Left ventricle myocardium inferior (tissue), 1 donor: Measurements from ENCODE around the gene POR. TPM values are rescaled to one million over a fixed set of nuclear protein-coding genes. Genes with fewer than 3 reads are reported as not detected.

ENCODE experiments used
- DNase-seq: peaks from one replicate; pipeline ENCODE4 v3.0.0-alpha.2; 2020
- H3K27ac ChIP-seq: fragments of 200-600 bp; replicated peaks from 2 replicates; pipeline ENCODE4 v1.8.0; 2021
- H3K27me3 ChIP-seq: fragments of 200-600 bp; 2 replicates; pipeline ENCODE4 v1.8.0; 2021; ENCODE audit warnings: low read depth
- H3K36me3 ChIP-seq: fragments of 200-600 bp; 2 replicates; pipeline ENCODE4 v1.8.0; 2021
- H3K4me1 ChIP-seq: fragments of 200-600 bp; 2 replicates; pipeline ENCODE4 v1.8.0; 2021
- H3K4me3 ChIP-seq: fragments of 200-600 bp; 2 replicates; pipeline ENCODE4 v1.8.0; 2021; ENCODE audit warnings: mild to moderate bottlenecking, moderate library complexity
- H3K9me3 ChIP-seq: fragments of 200-600 bp; replicated peaks from 2 replicates; pipeline ENCODE4 v1.8.0; 2021
- CTCF ChIP-seq: fragments of 200-600 bp; IDR thresholded peaks from 2 replicates; pipeline ENCODE4 v1.8.0; 2021; ENCODE audit warnings: antibody characterized with exemption, mild to moderate bottlenecking, borderline replicate concordance
- intact Hi-C: fragments of 100-400 bp; cut with micrococcal nuclease; formaldehyde crosslinking; loops from one replicate; pipeline ENCODE4 v1.11.0; 2022
- total RNA-seq: library from RNA; stranded (reverse); fragmentation: NEBNext Ultra II Directional; extraction: Animal tissue kit (Norgen Biotek cat#: 25700); gene quantifications from one replicate; pipeline ENCODE4 v1.2.1, GENCODE V29; 2021
- donor health status: DM: no; HTN: yes; CAD: no; lungs with severe emphysema.

POR gene
- total RNA-seq, 1 donor from 2014 or later = 72.9 TPM

GRCh38 chr7:75876126-75876881 lies 38.7 kb upstream of the POR start:
- no peak for DNase-seq
- no peak for TF ChIP-seq CTCF
- Histone ChIP-seq H3K27ac (no peak overlapping the region), H3K27me3 (no peaks in the 10 kb centered on the region), H3K9me3 (no peaks in the 10 kb centered on the region), H3K36me3 (peaks cover 8% of the 10 kb centered on the region), H3K4me3 (no peak overlapping the region), H3K4me1 (peaks cover 46% of the 10 kb centered on the region)
- intact Hi-C loops = no loop called here

- peak overlapping the region; percentile 86 for H3K27ac ChIP-seq
- H3K9me3 ChIP-seq = no peaks in the 10 kb centered on the region
- no peak for DNase-seq
- peaks cover 29% of the 10 kb centered on the region for H3K36me3 ChIP-seq
- intact Hi-C loops = no loop called here
- no peaks in the 10 kb centered on the region for H3K27me3 ChIP-seq
- peak overlapping the region; percentile 95 for H3K4me3 ChIP-seq
- TF ChIP-seq CTCF = no peak
- peaks cover 30% of the 10 kb centered on the region for H3K4me1 ChIP-seq
Observed at GRCh38 chr7:75878312-75878768, 36.6 kb upstream of the POR start.

GRCh38 chr7:75878769-75879611 lies 36.0 kb upstream of the POR start, which contains the start of gene RHBDD2:
Gene RHBDD2 (plus strand): TSS chr7:75879034. CDS start chr7:75879083, 49 bp downstream.
- H3K9me3 ChIP-seq = no peaks in the 10 kb centered on the region
- peak within 1 kb of the TSS; percentile 95 for H3K4me3 ChIP-seq
- intact Hi-C loops = no loop called here
- peak within 1 kb of the TSS; percentile 86 for H3K27ac ChIP-seq
- H3K4me1 ChIP-seq = peaks cover 30% of the 10 kb centered on the region
- DNase-seq = peak; percentile 97
- peaks cover 35% of the 10 kb centered on the region for H3K36me3 ChIP-seq
- H3K27me3 ChIP-seq = no peaks in the 10 kb centered on the region
- peak; percentile 45 for TF ChIP-seq CTCF

GRCh38 chr7:75879771-75880184 lies 35.2 kb upstream of the POR start:
- H3K9me3 ChIP-seq = no peaks in the 10 kb centered on the region

More at GRCh38 chr7:75879771-75880184, 35.2 kb upstream of the POR start:
- peak overlapping the region; percentile 95 for H3K4me3 ChIP-seq
- peaks cover 30% of the 10 kb centered on the region for H3K4me1 ChIP-seq
- DNase-seq = no peak
- TF ChIP-seq CTCF = no peak
- H3K27me3 ChIP-seq = no peaks in the 10 kb centered on the region
- peaks cover 43% of the 10 kb centered on the region for H3K36me3 ChIP-seq
- intact Hi-C loops = no loop called here
- peak overlapping the region; percentile 86 for H3K27ac ChIP-seq
